ENCODE measurements around the gene OR52A1.
"Not testable (repeated sequence)": the region's sequence is repeated elsewhere in the genome, so short reads cannot be mapped to it uniquely, and the experiment has no call there.

The OR52A1 gene

DNA sequence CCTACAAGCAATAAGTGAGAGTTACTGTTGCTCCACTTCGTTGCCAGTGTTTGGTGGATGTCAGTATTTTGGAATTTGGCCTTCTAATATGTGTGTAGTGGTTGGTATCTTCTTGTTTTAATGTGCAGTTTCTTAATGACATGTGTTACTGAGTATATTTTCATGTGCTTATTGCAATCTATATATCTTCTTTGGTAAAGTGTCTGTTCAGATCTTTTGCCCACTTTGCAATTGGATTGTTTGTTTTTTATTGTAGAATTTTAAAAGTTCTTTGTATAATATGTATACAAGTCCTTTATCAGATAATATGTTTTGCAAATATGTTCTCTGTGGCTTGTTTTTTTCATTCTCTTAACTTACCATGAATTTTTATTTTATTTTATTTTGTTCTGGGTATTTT, 38.2 kb upstream of the OR52A1 start:
- TF ChIP-seq, protein P1, sequence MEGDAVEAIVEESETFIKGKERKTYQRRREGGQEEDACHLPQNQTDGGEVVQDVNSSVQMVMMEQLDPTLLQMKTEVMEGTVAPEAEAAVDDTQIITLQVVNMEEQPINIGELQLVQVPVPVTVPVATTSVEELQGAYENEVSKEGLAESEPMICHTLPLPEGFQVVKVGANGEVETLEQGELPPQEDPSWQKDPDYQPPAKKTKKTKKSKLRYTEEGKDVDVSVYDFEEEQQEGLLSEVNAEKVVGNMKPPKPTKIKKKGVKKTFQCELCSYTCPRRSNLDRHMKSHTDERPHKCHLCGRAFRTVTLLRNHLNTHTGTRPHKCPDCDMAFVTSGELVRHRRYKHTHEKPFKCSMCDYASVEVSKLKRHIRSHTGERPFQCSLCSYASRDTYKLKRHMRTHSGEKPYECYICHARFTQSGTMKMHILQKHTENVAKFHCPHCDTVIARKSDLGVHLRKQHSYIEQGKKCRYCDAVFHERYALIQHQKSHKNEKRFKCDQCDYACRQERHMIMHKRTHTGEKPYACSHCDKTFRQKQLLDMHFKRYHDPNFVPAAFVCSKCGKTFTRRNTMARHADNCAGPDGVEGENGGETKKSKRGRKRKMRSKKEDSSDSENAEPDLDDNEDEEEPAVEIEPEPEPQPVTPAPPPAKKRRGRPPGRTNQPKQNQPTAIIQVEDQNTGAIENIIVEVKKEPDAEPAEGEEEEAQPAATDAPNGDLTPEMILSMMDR (IDR thresholded peaks at IDR 0.05; ENCODE audit: insufficient read depth, low read depth, low read length, missing control alignments) = no peak
- DNase-seq (ENCODE audit: low read depth) = no peak
- H3K4me3 ChIP-seq (ENCODE audit: low read length) = no peak overlapping the region

DNA sequence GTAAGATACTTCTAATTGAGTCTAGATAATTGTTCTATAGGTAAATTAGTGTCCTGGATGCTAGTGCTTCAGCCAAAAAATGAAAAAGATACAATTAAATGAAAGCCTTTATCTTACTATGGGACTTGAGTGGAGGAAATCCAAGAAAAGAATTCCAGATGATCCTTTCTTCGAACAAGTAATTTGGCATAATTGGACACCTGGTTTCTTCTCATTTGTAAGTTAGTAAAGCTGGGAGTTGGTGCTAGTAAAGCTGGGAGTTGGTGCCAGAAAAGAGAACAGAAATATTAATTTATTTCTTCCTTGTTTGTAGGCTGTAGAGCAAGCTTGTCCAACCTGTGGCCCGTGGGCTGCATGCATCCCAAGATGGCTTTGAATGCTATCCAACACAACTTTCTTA, 33.6 kb upstream of the OR52A1 start:
- no peak overlapping the region for H3K4me3 ChIP-seq (ENCODE audit: low read length)
- DNase-seq (ENCODE audit: low read depth) = no peak
- TF ChIP-seq, protein P1 (IDR thresholded peaks at IDR 0.05; ENCODE audit: insufficient read depth, low read depth, low read length, missing control alignments) = no peak

DNA sequence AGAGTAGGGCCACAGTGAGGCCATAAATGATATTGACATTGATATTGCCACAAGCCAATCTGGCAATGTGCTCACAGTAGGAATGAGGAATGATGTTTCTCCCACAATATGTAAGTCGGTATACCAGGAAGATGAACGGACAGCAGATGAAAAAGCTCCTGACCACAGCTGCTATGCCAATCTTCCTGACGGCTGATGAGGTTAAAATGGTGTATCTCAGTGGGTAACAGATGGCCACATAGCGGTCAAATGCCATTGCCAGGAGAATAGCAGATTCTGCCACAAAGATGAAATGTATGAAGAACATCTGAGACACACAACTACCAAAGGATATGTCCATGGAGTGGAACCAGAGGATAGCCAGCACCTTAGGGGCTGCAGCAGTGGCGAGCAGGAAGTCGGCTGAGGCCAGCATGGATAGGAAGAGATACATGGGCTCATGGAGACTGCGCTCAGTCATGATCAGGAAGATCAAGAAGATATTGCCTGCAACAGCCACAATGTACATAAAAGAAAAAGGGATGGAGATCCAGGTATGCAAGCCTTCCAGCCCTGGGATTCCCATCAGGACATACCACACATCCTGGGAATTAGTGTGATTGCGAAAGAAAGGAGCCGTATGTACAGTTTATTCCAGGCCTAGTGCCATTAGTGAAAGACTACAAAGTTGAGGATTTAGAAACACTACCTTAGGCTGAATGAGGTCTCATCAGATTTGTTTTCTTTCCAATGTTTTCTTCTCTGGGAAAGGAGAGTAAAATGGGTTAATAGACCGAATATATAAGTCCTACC, 23.7 kb upstream of the OR52A1 start:
- H3K4me3 ChIP-seq (ENCODE audit: low read length) = no peak overlapping the region
- no peak for DNase-seq (ENCODE audit: low read depth)
- TF ChIP-seq, protein P1 (IDR thresholded peaks at IDR 0.05; ENCODE audit: insufficient read depth, low read depth, low read length, missing control alignments) = no peak

DNA sequence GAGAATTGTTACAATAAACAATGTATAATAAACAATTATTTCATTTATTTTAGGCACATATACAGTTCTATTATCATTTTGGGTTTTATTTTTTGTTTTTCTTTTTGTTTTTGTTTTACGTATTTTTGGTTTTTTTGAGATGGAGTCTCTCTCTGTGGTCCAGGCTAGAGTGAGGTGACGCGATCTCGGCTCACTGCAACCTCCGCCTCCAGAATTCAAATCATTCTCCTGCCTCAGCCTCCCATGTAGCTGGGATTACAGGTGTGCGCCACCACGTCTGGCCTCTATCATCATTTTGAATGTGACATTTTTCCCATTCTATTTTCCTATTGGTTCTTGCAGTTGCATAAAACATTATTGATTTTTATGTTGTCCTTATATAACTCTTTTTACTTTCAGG, 20.4 kb upstream of the OR52A1 start:
- DNase-seq (ENCODE audit: low read depth) = no peak
- no peak overlapping the region for H3K4me3 ChIP-seq (ENCODE audit: low read length)
- TF ChIP-seq, protein P1 (IDR thresholded peaks at IDR 0.05; ENCODE audit: insufficient read depth, low read depth, low read length, missing control alignments) = no peak

DNA sequence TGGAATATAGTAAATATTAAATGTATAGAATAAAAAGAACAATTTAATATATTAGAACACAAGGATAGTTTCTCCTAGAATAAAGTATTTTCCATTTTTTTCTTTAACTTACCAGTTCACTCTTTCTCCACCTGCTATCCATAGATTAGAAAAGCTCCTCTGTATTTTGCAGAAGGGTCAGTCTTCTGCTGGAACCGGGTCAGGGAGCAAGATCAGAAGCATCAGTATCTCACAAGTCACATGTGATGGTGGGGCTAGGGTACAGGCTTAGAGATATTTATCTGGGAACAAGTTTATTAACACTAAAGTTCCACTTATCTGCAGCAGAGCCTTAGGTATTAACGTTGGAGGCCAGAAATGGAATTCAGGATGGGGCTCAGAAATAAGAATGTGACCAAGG, 17.3 kb upstream of the OR52A1 start:
- H3K4me3 ChIP-seq (ENCODE audit: low read length) = no peak overlapping the region
- no peak for DNase-seq (ENCODE audit: low read depth)
- TF ChIP-seq, protein P1 (IDR thresholded peaks at IDR 0.05; ENCODE audit: insufficient read depth, low read depth, low read length, missing control alignments) = no peak

DNA sequence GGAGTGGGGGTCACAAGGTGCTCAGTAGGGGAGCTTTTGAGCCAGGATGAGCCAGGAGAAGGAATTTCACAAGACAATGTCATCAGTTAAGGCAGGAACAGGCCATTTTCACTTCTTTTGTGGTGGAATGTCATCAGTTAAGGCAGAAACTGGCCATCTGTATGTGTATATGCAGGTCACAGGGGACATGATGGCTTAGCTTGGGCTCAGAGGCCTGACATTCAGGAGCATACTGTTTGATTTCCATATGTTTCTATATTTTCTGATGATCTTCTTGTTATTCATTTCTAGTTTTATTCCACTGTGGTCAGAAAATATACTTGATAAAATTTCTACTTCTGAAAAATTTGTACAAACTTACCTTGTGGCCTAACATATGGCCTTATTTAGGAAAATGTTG, 11.3 kb upstream of the OR52A1 start:
- not testable (repeated sequence) for DNase-seq (ENCODE audit: low read depth); H3K4me3 ChIP-seq (ENCODE audit: low read length)

DNA sequence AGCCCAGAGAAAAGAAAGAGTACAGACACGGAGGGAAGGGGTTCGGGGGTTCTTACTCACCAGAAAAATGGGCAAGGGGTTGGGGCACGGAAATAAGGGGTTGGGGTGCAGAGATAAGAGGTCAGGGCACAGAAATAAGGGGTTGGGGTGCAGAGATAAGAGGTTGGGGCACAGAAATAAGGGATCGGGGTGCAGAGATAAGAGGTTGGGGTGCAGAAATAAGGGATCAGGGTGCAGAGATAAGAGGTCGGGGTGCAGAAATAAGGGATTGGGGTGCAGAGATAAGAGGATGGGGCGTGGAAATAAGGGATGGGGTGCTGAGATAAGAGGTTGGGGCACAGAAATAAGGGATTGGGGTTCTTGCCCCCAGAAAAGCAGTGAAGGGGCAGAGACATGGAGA, 10.2 kb upstream of the OR52A1 start:
- H3K4me3 ChIP-seq (ENCODE audit: low read length); DNase-seq (ENCODE audit: low read depth): not testable (repeated sequence)

DNA sequence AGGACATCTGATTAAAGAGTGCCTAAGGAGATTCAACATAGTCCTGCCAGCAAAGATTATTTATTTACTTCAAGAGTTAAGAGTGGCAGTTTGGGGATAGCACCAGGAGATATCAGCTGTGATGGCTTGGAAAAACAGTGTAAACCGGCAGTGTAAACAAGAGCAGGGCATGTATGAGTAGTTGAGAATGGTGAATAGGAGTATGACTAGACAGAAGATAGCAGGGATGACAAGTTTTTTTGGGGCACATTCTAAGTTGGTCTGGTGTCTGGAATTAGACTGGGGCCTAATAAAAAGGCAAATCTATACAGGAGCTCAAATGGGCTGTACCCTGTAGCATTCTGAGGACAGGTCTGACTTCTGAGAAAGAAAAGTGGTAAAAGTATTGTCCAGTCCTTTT, 6.5 kb upstream of the OR52A1 start:
- DNase-seq (ENCODE audit: low read depth); H3K4me3 ChIP-seq (ENCODE audit: low read length): not testable (repeated sequence)

DNA sequence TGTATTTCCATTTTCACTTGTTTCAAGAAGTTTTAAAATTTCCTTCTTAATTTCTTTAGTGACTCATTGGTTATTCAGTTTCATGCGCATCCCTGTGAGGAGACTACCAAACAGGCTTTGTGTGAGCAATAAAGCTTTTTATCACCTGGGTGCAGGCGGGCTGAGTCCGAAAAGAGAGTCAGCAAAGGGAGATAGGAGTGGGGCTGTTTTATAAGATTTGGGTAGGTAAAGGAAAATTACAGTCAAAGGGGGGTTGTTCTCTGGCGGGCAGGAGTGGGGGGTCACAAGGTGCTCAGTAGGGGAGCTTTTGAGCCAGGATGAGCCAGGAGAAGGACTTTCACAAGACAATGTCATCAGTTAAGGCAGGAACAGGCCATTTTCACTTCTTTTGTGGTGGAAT, 5.7 kb upstream of the OR52A1 start:
- DNase-seq (ENCODE audit: low read depth); H3K4me3 ChIP-seq (ENCODE audit: low read length): not testable (repeated sequence)
